Neural crest cell (in vitro differentiated cells): ENCODE data around the gene KRTCAP2. TPM values are rescaled to one million over a fixed set of nuclear protein-coding genes. Genes with fewer than 3 reads are reported as not detected.

ENCODE experiments used
- DNase-seq: peaks from one replicate; pipeline ENCODE4 v3.0.0; 2021; ENCODE audit warnings: low read depth, mixed read lengths, low spot score
- H3K27ac Mint-ChIP-seq: one replicate; pipeline ENCODE4 v1.8.0; 2021; ENCODE audit warnings: mild to moderate bottlenecking, mixed read lengths; ENCODE audit not compliant: unreplicated experiment
- H3K27me3 Mint-ChIP-seq: 2 replicates; pipeline ENCODE4 v1.8.0; 2021; ENCODE audit warnings: low read depth, mild to moderate bottlenecking, mixed read lengths
- H3K36me3 Mint-ChIP-seq: 2 replicates; pipeline ENCODE4 v1.8.0; 2021; ENCODE audit warnings: low read depth, mild to moderate bottlenecking, mixed read lengths
- H3K4me1 Mint-ChIP-seq: 2 replicates; pipeline ENCODE4 v1.8.0; 2021; ENCODE audit warnings: mixed read lengths
- H3K4me3 Mint-ChIP-seq: one replicate; pipeline ENCODE4 v1.8.0; 2021; ENCODE audit warnings: mild to moderate bottlenecking, mixed read lengths
- H3K9me3 Mint-ChIP-seq: 2 replicates; pipeline ENCODE4 v1.8.0; 2021; ENCODE audit warnings: mixed read lengths
- CTCF ChIP-seq: fragments of 200-600 bp; sonication (generic); conservative IDR thresholded peaks from 2 replicates; pipeline ENCODE4 v1.5.0; 2021; ENCODE audit warnings: antibody characterized with exemption, mild to moderate bottlenecking
- total RNA-seq: library from RNA; stranded (reverse); gene quantifications from 2 replicates; pipeline ENCODE4 v1.2.1, GENCODE V29; 2021

The KRTCAP2 gene
- total RNA-seq, 1 donor from 2014 or later = 125 TPM

- no peak for TF ChIP-seq CTCF
- peaks cover 14% of the 10 kb centered on the region for H3K36me3 Mint-ChIP-seq
- peaks cover 37% of the 10 kb centered on the region for H3K27me3 Mint-ChIP-seq
- H3K27ac Mint-ChIP-seq = peak overlapping the region; percentile 22
- peaks cover 44% of the 10 kb centered on the region for H3K4me1 Mint-ChIP-seq
- H3K9me3 Mint-ChIP-seq = no peaks in the 10 kb centered on the region
- peak overlapping the region; percentile 94 for H3K4me3 Mint-ChIP-seq
- no peak for DNase-seq
Measured at GRCh38 chr1:155210314-155211104, 37.4 kb upstream of the KRTCAP2 start.

GRCh38 chr1:155209312-155209721 is 36.2 kb upstream of the KRTCAP2 start:
- DNase-seq = no peak
- Mint-ChIP-seq H3K4me1 (peaks cover 44% of the 10 kb centered on the region), H3K9me3 (no peaks in the 10 kb centered on the region), H3K27me3 (peaks cover 44% of the 10 kb centered on the region), H3K27ac (peak overlapping the region; percentile 95), H3K36me3 (peaks cover 10% of the 10 kb centered on the region), H3K4me3 (peak overlapping the region; percentile 94)
- no peak for TF ChIP-seq CTCF

GRCh38 chr1:155208541-155209311 is 35.6 kb upstream of the KRTCAP2 start, which contains the start of gene MTX1:
Gene MTX1, plus strand, starts transcription at chr1:155208695. Its CDS starts 110 bp downstream, at chr1:155208805.
- Mint-ChIP-seq H3K27ac (peak within 1 kb of the TSS; percentile 98), H3K4me1 (peaks cover 44% of the 10 kb centered on the region), H3K4me3 (peak within 1 kb of the TSS; percentile 94), H3K27me3 (peaks cover 44% of the 10 kb centered on the region), H3K9me3 (no peaks in the 10 kb centered on the region), H3K36me3 (peaks cover 10% of the 10 kb centered on the region)
- peak; percentile 76 for DNase-seq
- no peak for TF ChIP-seq CTCF

GRCh38 chr1:155207806-155208540 is 34.9 kb upstream of the KRTCAP2 start, which contains the start of gene THBS3:
Gene THBS3, minus strand, starts transcription at chr1:155207897. Its CDS starts 21 bp downstream, at chr1:155207876.
- no peaks in the 10 kb centered on the region for H3K9me3 Mint-ChIP-seq
- H3K4me1 Mint-ChIP-seq = peaks cover 48% of the 10 kb centered on the region
- H3K27me3 Mint-ChIP-seq = peaks cover 47% of the 10 kb centered on the region
- H3K4me3 Mint-ChIP-seq = peak within 1 kb of the TSS; percentile 94
- peak within 1 kb of the TSS; percentile 98 for H3K27ac Mint-ChIP-seq
- no peak for TF ChIP-seq CTCF
- H3K36me3 Mint-ChIP-seq = peaks cover 13% of the 10 kb centered on the region
- peak; percentile 55 for DNase-seq
